GM12878 (cell line): ENCODE data around the gene C16orf74. TPM values are rescaled to one million over a fixed set of nuclear protein-coding genes. Genes with fewer than 3 reads are reported as not detected.

Source experiments
- ATAC-seq: fragments of 200-7000 bp; cut with Tn5 transposase; 3 replicates; pipeline ENCODE4 v1.9.1; 2020; ENCODE audit warnings: mild to moderate bottlenecking, moderate library complexity
- BruUV-seq: library from RNA; stranded (reverse); fragments of 400-500 nt; replicated peaks from 2 replicates; lab custom pipeline; 2021; lab: Mats Ljungman, UMichigan
- CTCF ChIA-PET: fragments of 300-600 bp; sonication (Branson Sonifier 250); formaldehyde crosslinking; extraction: SDS; loops from one replicate; lab custom pipeline; 2021; ENCODE audit warnings: inconsistent platforms; lab: Yijun Ruan, JAX
- POLR2A ChIA-PET: fragments of 350-600 bp; formaldehyde crosslinking; extraction: SDS; loops from one replicate; lab custom pipeline; 2021; ENCODE audit warnings: inconsistent platforms; lab: Charles Lee
- RAD21 ChIA-PET: fragments of 300-600 bp; sonication (Branson Sonifier 250); formaldehyde crosslinking; loops from one replicate; lab custom pipeline; 2023; ENCODE audit warnings: antibody characterized with exemption; ENCODE audit not compliant: unreplicated experiment; lab: Charles Lee
- SMC1A ChIA-PET: fragments of 300-600 bp; sonication (Branson Sonifier 250); formaldehyde crosslinking; loops from one replicate; lab custom pipeline; 2023; ENCODE audit not compliant: unreplicated experiment, uncharacterized antibody; lab: Charles Lee
- DNase-seq: peaks from one replicate; pipeline ENCODE4 v3.0.0-alpha.2; 2011; ENCODE audit warnings: low read depth, low spot score
- FAIRE-seq: peaks from 3 replicates; lab custom pipeline; 2011; peaks lifted over from hg19 to GRCh38; lab: Jason Lieb, UNC
- H2AFZ ChIP-seq: 2 replicates; pipeline ENCODE4 v1.6.0; 2011; ENCODE audit warnings: low read depth, low read length, control low read depth; ENCODE audit not compliant: control insufficient read depth
- H3K27ac ChIP-seq: 2 replicates; pipeline ENCODE4 v1.5.1; 2011; ENCODE audit warnings: control low read depth; ENCODE audit not compliant: control insufficient read depth, insufficient read depth
- H3K27me3 ChIP-seq, 2 experiments: replicated peaks in 1 of 2; 2 replicates each; pipeline versions ENCODE4 v1.6.0 to v1.6.1; 2011; ENCODE audit warnings: low read length in 1 of 2; ENCODE audit not compliant: control insufficient read depth in 2 of 2, insufficient read depth in 2 of 2
- H3K36me3 ChIP-seq, 2 experiments: 2 replicates each; pipeline ENCODE4 v1.5.1; 2011; ENCODE audit warnings: low read length in 1 of 2; ENCODE audit not compliant: control insufficient read depth in 2 of 2, insufficient read depth in 2 of 2
- H3K4me1 ChIP-seq: 2 replicates; pipeline ENCODE4 v1.6.1; 2011; ENCODE audit warnings: mild to moderate bottlenecking, low read length, moderate library complexity, mixed read lengths; ENCODE audit not compliant: control insufficient read depth, insufficient read depth
- H3K4me2 ChIP-seq: 2 replicates; pipeline ENCODE4 v1.6.0; 2011; ENCODE audit warnings: control low read depth; ENCODE audit not compliant: control insufficient read depth, insufficient read depth
- H3K4me3 ChIP-seq: fragments of 200-600 bp; sonication (generic); 2 replicates; pipeline ENCODE4 v1.5.1; 2016
- H3K79me2 ChIP-seq: 2 replicates; pipeline ENCODE4 v1.6.0; 2011; ENCODE audit warnings: low read length; ENCODE audit not compliant: control insufficient read depth, insufficient read depth
- H3K9ac ChIP-seq: 2 replicates; pipeline ENCODE4 v1.8.0; 2011; ENCODE audit warnings: low read length, control low read depth, mixed read lengths; ENCODE audit not compliant: control insufficient read depth, insufficient read depth
- H3K9me3 ChIP-seq: replicated peaks from 3 replicates; pipeline ENCODE4 v1.5.1; 2011; ENCODE audit warnings: mild to moderate bottlenecking, low read length; ENCODE audit not compliant: control insufficient read depth, insufficient read depth
- H4K20me1 ChIP-seq: 2 replicates; pipeline ENCODE4 v1.6.0; 2011; ENCODE audit not compliant: control insufficient read depth, insufficient read depth
- ATF3 ChIP-seq: IDR thresholded peaks from 2 replicates; pipeline ENCODE4 v1.6.1; 2011; ENCODE audit warnings: low read depth, mild to moderate bottlenecking, low read length, moderate library complexity, borderline replicate concordance; ENCODE audit errors: extremely low read depth
- CBX3 ChIP-seq: fragments of 200-600 bp; sonication (generic); IDR thresholded peaks from 2 replicates; pipeline ENCODE4 v1.6.1; 2016; ENCODE audit warnings: low read depth, borderline replicate concordance
- CREB1 ChIP-seq: IDR thresholded peaks from 2 replicates; pipeline ENCODE4 v1.6.1; 2012; ENCODE audit warnings: low read depth, mild to moderate bottlenecking, inconsistent platforms
- EGR1 ChIP-seq, 2 experiments: IDR thresholded peaks; 1 replicate in 1 of 2; 2 replicates in 1 of 2; pipeline ENCODE4 v1.6.1; 2011 to 2012; ENCODE audit warnings: low read depth in 2 of 2, low read length in 2 of 2, borderline replicate concordance in 1 of 2, mild to moderate bottlenecking in 1 of 2, moderate library complexity in 1 of 2
- ETV6 ChIP-seq, 2 experiments: fragments of 450-650 bp in 1 of 2; IDR thresholded peaks in 1 of 2; conservative IDR thresholded peaks in 1 of 2; 2 replicates each; pipeline ENCODE4 v1.6.1; 2014; ENCODE audit warnings: antibody characterized with exemption in 1 of 2, borderline replicate concordance in 1 of 2, low read depth in 1 of 2, mild to moderate bottlenecking in 1 of 2, moderate library complexity in 1 of 2
- MEF2A ChIP-seq: IDR thresholded peaks from 2 replicates; pipeline ENCODE4 v1.6.1; 2011; ENCODE audit warnings: low read depth, mild to moderate bottlenecking, low read length, moderate library complexity; ENCODE audit not compliant: insufficient read depth
- MTA3 ChIP-seq: IDR thresholded peaks from 2 replicates; pipeline ENCODE4 v1.6.1; 2012; ENCODE audit warnings: low read length, inconsistent platforms, borderline replicate concordance
- NBN ChIP-seq: fragments of 450-650 bp; IDR thresholded peaks from 2 replicates; pipeline ENCODE4 v1.6.1; 2016
- NKRF ChIP-seq: fragments of 450-650 bp; conservative IDR thresholded peaks from 2 replicates; pipeline ENCODE4 v1.6.1; 2017; ENCODE audit warnings: mild to moderate bottlenecking, moderate library complexity
- SIX5 ChIP-seq: IDR thresholded peaks from 2 replicates; pipeline ENCODE4 v1.6.1; 2011; ENCODE audit warnings: mild to moderate bottlenecking, low read depth, low read length, moderate library complexity; ENCODE audit not compliant: severe bottlenecking
- SPI1 ChIP-seq: IDR thresholded peaks from 2 replicates; pipeline ENCODE4 v1.6.1; 2011; ENCODE audit warnings: low read depth, mild to moderate bottlenecking, low read length, moderate library complexity, borderline replicate concordance; ENCODE audit not compliant: insufficient read depth
- USF2 ChIP-seq: IDR thresholded peaks from 2 replicates; pipeline ENCODE4 v1.6.1; 2011; ENCODE audit warnings: low read depth, low read length, improper control_type of control experiment, borderline replicate concordance
- ZBTB11 ChIP-seq: fragments of 450-650 bp; formaldehyde crosslinking; IDR thresholded peaks from 2 replicates; pipeline ENCODE4 v1.5.0; 2022; ENCODE audit warnings: mild to moderate bottlenecking, missing genetic modification characterization
- WGBS: methylation state at CpG from one replicate; pipeline ENCODE4 v1.1.6; 2016; ENCODE audit warnings: low lambda C conversion rate; ENCODE audit not compliant: insufficient replicate concordance, insufficient coverage; ENCODE audit errors: missing lambda C conversion rate; 5-methylcytosine and 5-hydroxymethylcytosine counted together
- in situ Hi-C: fragments of 300-500 bp; cut with MboI; formaldehyde crosslinking; loops from 9 replicates; pipeline ENCODE4 v1.14.3; 2018; ENCODE audit warnings: mixed read lengths
- intact Hi-C: fragments of 100-400 bp; cut with micrococcal nuclease; formaldehyde crosslinking; loops from one replicate; pipeline ENCODE4 v1.14.2; 2022; ENCODE audit not compliant: unreplicated experiment
- polyA plus RNA-seq, 11 experiments: library from polyadenylated mRNA; depleted of rRNA in 4 of 11; unstranded in 6 of 11; stranded (reverse) in 5 of 11; fragments of >200 nt; fragmentation: Nextera tagmentation in 4 of 11; fragmentation: Illumina TruSeq in 1 of 11; extraction: Ambion mirVana in 4 of 11; extraction: Trizol in 1 of 11; gene quantifications; 1 replicate in 1 of 11; 2 replicates in 10 of 11; pipeline versions ENCODE4 v1.2.1 to v1.2.3, GENCODE V29; 2011 to 2016; ENCODE audit warnings: inconsistent platforms in 2 of 11, missing spikeins in 2 of 11, low read depth in 1 of 11
- total RNA-seq, 4 experiments: library from RNA; depleted of rRNA in 3 of 4; stranded (reverse); fragments of >200 nt in 3 of 4; fragmentation: Illumina TruSeq in 1 of 4; extraction: Trizol in 1 of 4; gene quantifications; 2 replicates each; pipeline versions ENCODE4 v1.2.1 to v1.2.3, GENCODE V29; 2013 to 2021
- TF ChIP-seq, protein P1 (sequence below): IDR thresholded peaks from 2 replicates; pipeline ENCODE4 v1.6.1; 2011; ENCODE audit warnings: mild to moderate bottlenecking, low read depth, low read length, moderate library complexity; ENCODE audit not compliant: insufficient replicate concordance

C16orf74 gene
- total and polyA plus RNA-seq, 10 of the 15 experiments (the other 5 are each of a cell fraction or from before 2014, with no cell fraction given) = 0.23 to 20.1 (median 6.8) TPM

DNA sequence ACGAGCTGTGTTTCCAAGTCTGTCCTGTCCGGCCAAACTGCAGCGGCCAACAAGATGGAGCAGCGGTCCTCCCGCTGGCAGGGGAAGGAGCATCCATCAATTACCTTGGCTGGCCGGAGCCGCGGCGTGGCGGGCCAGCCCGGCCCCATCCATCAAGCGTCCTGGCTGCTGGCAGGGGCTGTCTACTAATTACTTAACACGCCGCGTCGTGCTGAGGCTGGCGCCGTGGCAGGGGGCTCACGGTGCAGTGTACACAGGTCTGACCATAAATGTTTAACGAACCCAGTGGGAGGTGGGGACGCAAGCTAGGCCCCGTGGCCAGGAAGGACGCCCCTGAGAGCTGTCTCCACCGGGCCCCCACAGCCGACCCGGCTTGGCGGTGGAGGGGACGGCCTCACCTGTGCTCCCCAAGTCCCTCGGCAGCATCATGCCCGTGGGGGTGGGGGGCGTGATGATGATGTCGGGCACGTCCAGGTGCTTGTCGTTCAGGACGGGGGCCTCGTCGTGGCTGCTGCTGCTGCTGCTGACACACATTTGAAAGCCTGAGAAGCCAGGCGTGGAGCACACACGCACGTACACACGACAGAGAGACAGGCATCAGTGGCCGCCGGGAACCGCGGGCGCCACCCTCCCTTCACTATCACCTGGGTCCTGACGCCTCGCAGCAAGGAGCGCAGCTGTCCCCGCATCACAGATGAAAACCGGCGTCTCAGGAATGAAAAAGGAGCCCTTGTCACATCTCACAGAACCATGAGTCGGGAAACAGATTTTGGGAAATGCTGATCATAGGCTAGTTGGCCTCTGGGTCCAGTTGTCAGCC, 40.9 kb downstream of the C16orf74 start:
- no peak overlapping the region for H3K27ac ChIP-seq
- H3K4me2 ChIP-seq = no peak overlapping the region
- H3K4me3 ChIP-seq = no peak overlapping the region
- SMC1A ChIA-PET = no interaction called here
- no peaks in the 10 kb centered on the region for H4K20me1 ChIP-seq
- CTCF ChIA-PET = interaction anchor here (0.9 to 1.2 kb wide), 2 partner anchors 49 to 93 kb away, joined by 3 to 4 read pairs; no protein-coding TSS in a partner anchor
- no peaks in the 10 kb centered on the region for H3K4me1 ChIP-seq
- H3K9me3 ChIP-seq = no peaks in the 10 kb centered on the region; the same call in 2 of the 3 replicates
- H3K79me2 ChIP-seq = no peaks in the 10 kb centered on the region
- H3K36me3 ChIP-seq = no peaks in the 10 kb centered on the region
- in situ Hi-C loops = no loop called here
- H3K9ac ChIP-seq = no peak overlapping the region
- no peak for ATAC-seq
- FAIRE-seq = no peak
- intact Hi-C loops = loop anchor here (10.0 kb wide), 1 partner anchor 315 kb away; no protein-coding TSS in a partner anchor
- POLR2A ChIA-PET = no interaction called here
- no peaks in the 10 kb centered on the region for H3K27me3 ChIP-seq
- no peak overlapping the region for H2AFZ ChIP-seq
- DNase-seq = no peak
- 87% methylated on average over 48 of the region's 53 CpGs for WGBS
- RAD21 ChIA-PET = no interaction called here
- BruUV-seq = no TSS peak
- no peak for TF ChIP-seq USF2
- no peak for TF ChIP-seq MTA3
- TF ChIP-seq NKRF = no peak
- TF ChIP-seq NBN = no peak
- TF ChIP-seq CBX3 = no peak
- no peak for TF ChIP-seq ZBTB11 (CRISPR knock-in tag)
- TF ChIP-seq MEF2A = no peak
- no peak for TF ChIP-seq CREB1
- TF ChIP-seq SIX5 = no peak
- TF ChIP-seq ATF3 = no peak
- TF ChIP-seq, protein P1, sequence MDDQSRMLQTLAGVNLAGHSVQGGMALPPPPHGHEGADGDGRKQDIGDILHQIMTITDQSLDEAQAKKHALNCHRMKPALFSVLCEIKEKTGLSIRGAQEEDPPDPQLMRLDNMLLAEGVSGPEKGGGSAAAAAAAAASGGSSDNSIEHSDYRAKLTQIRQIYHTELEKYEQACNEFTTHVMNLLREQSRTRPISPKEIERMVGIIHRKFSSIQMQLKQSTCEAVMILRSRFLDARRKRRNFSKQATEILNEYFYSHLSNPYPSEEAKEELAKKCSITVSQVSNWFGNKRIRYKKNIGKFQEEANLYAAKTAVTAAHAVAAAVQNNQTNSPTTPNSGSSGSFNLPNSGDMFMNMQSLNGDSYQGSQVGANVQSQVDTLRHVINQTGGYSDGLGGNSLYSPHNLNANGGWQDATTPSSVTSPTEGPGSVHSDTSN = no peak
- no peak for TF ChIP-seq SPI1
- TF ChIP-seq EGR1 (IDR thresholded peaks at IDR 0.05; ENCODE audit: borderline replicate concordance in 1 of 2, low read depth in 2 of 2, low read length in 2 of 2) = no peak
- no peak for TF ChIP-seq ETV6 (conservative IDR thresholded peaks at IDR 0.05 in 1 of 2, IDR thresholded peaks at IDR 0.05 in 1 of 2; ENCODE audit: borderline replicate concordance in 1 of 2, low read depth in 1 of 2)
